Osteocyte (in vitro differentiated cells): ENCODE data around the gene MRNIP. TPM values are rescaled to one million over a fixed set of nuclear protein-coding genes. Genes with fewer than 3 reads are reported as not detected.

Source experiments
- DNase-seq: peaks from one replicate; pipeline ENCODE4 v3.0.0; 2021; ENCODE audit warnings: mixed read lengths; ENCODE audit not compliant: unreplicated experiment; ENCODE audit errors: extremely low spot score
- H3K27ac Mint-ChIP-seq: one replicate; pipeline ENCODE4 v1.8.0; 2021; ENCODE audit warnings: mild to moderate bottlenecking, mixed read lengths; ENCODE audit not compliant: unreplicated experiment
- H3K27me3 Mint-ChIP-seq: one replicate; pipeline ENCODE4 v1.8.0; 2021; ENCODE audit warnings: mixed read lengths; ENCODE audit not compliant: unreplicated experiment
- H3K36me3 Mint-ChIP-seq: one replicate; pipeline ENCODE4 v1.8.0; 2021; ENCODE audit warnings: mixed read lengths; ENCODE audit not compliant: unreplicated experiment
- H3K4me1 Mint-ChIP-seq: one replicate; pipeline ENCODE4 v1.8.0; 2021; ENCODE audit warnings: mixed read lengths; ENCODE audit not compliant: unreplicated experiment
- H3K4me3 Mint-ChIP-seq: one replicate; pipeline ENCODE4 v1.8.0; 2021; ENCODE audit warnings: mild to moderate bottlenecking, moderate library complexity, mixed read lengths; ENCODE audit not compliant: unreplicated experiment
- H3K9me3 Mint-ChIP-seq: one replicate; pipeline ENCODE4 v1.8.0; 2021; ENCODE audit warnings: mixed read lengths; ENCODE audit not compliant: unreplicated experiment
- CTCF ChIP-seq: fragments of 200-600 bp; sonication (generic); IDR thresholded peaks from 2 replicates; pipeline ENCODE4 v1.5.0; 2021; ENCODE audit warnings: antibody characterized with exemption, mild to moderate bottlenecking, moderate library complexity
- total RNA-seq: library from RNA; stranded (reverse); gene quantifications from 2 replicates; pipeline ENCODE4 v1.2.1, GENCODE V29; 2021

Gene MRNIP
- total RNA-seq, 1 donor from 2014 or later, result 25.8 TPM

- H3K4me1 Mint-ChIP-seq, result peaks cover 28% of the 10 kb centered on the region
- no peak overlapping the region for H3K27ac Mint-ChIP-seq
- TF ChIP-seq CTCF, result no peak
- H3K4me3 Mint-ChIP-seq, result peak overlapping the region; percentile 32
- no peaks in the 10 kb centered on the region for H3K27me3 Mint-ChIP-seq
- no peak for DNase-seq
- H3K9me3 Mint-ChIP-seq, result no peaks in the 10 kb centered on the region
- H3K36me3 Mint-ChIP-seq, result peaks cover 16% of the 10 kb centered on the region
These were observed 54.7 kb downstream of the MRNIP start for GRCh38 chr5:179803651-179804554.

GRCh38 chr5:179802950-179803562 lies 55.6 kb downstream of the MRNIP start:
- Mint-ChIP-seq H3K9me3 (no peaks in the 10 kb centered on the region), H3K27ac (no peak overlapping the region), H3K27me3 (no peaks in the 10 kb centered on the region), H3K4me1 (peaks cover 25% of the 10 kb centered on the region), H3K4me3 (no peak overlapping the region), H3K36me3 (peaks cover 16% of the 10 kb centered on the region)
- TF ChIP-seq CTCF, result no peak
- DNase-seq, result no peak

GRCh38 chr5:179802207-179802883 lies 56.3 kb downstream of the MRNIP start:
- Mint-ChIP-seq H3K9me3 (no peaks in the 10 kb centered on the region), H3K36me3 (peaks cover 16% of the 10 kb centered on the region), H3K27me3 (no peaks in the 10 kb centered on the region), H3K27ac (no peak overlapping the region), H3K4me1 (peaks cover 24% of the 10 kb centered on the region), H3K4me3 (no peak overlapping the region)
- no peak for TF ChIP-seq CTCF
- DNase-seq, result no peak

GRCh38 chr5:179801304-179802206 lies 57.1 kb downstream of the MRNIP start:
- DNase-seq, result no peak
- H3K36me3 Mint-ChIP-seq, result peaks cover 20% of the 10 kb centered on the region
- H3K27me3 Mint-ChIP-seq, result no peaks in the 10 kb centered on the region

More at GRCh38 chr5:179801304-179802206, 57.1 kb downstream of the MRNIP start:
- peaks cover 29% of the 10 kb centered on the region for H3K4me1 Mint-ChIP-seq
- no peak overlapping the region for H3K27ac Mint-ChIP-seq
- peak; percentile 51 for TF ChIP-seq CTCF
- no peak overlapping the region for H3K4me3 Mint-ChIP-seq
- H3K9me3 Mint-ChIP-seq, result no peaks in the 10 kb centered on the region
